A673 (cell line): ENCODE measurements around the gene BPI. TPM values are rescaled to one million over a fixed set of nuclear protein-coding genes. Genes with fewer than 3 reads are reported as not detected.

Experiments used
- BruUV-seq: library from RNA; stranded (reverse); fragments of 400-500 nt; replicated peaks from 2 replicates; lab custom pipeline; 2021; lab: Mats Ljungman, UMichigan
- CTCF ChIA-PET: fragments of 300-600 bp; sonication (Branson Sonifier 250); formaldehyde crosslinking; loops from one replicate; lab custom pipeline; 2022; ENCODE audit warnings: antibody characterized with exemption; lab: Charles Lee
- POLR2A ChIA-PET: fragments of 300-600 bp; sonication (Branson Sonifier 250); formaldehyde crosslinking; loops from one replicate; lab custom pipeline; 2022; ENCODE audit warnings: antibody characterized with exemption; ENCODE audit not compliant: low non-redundant PET; lab: Charles Lee
- DNase-seq: peaks from one replicate; pipeline ENCODE4 v3.0.0-alpha.2; 2015; ENCODE audit warnings: low spot score
- H3K27ac ChIP-seq: fragments of 200-600 bp; sonication (generic); 2 replicates; pipeline ENCODE4 v1.5.1; 2016; ENCODE audit warnings: mixed run types, low read depth, mild to moderate bottlenecking, mixed read lengths, antibody characterized with exemption, low read length; ENCODE audit not compliant: poor library complexity, severe bottlenecking
- H3K27me3 ChIP-seq: fragments of 200-600 bp; sonication (generic); replicated peaks from 2 replicates; pipeline ENCODE4 v1.6.1; 2017; ENCODE audit warnings: mixed run types, low read depth, mild to moderate bottlenecking, mixed read lengths, antibody characterized with exemption, low read length; ENCODE audit not compliant: insufficient read depth, poor library complexity
- H3K36me3 ChIP-seq: fragments of 200-600 bp; sonication (generic); 2 replicates; pipeline ENCODE4 v1.6.1; 2016; ENCODE audit warnings: mixed run types, mild to moderate bottlenecking, mixed read lengths, antibody characterized with exemption, low read length; ENCODE audit not compliant: insufficient read depth, poor library complexity, severe bottlenecking
- H3K4me1 ChIP-seq: fragments of 200-600 bp; sonication (generic); 2 replicates; pipeline ENCODE4 v1.6.1; 2017; ENCODE audit warnings: mixed run types, mild to moderate bottlenecking, mixed read lengths, antibody characterized with exemption, low read length; ENCODE audit not compliant: insufficient read depth, poor library complexity, severe bottlenecking
- H3K4me3 ChIP-seq: fragments of 200-600 bp; sonication (generic); 2 replicates; pipeline ENCODE4 v1.5.1; 2016; ENCODE audit warnings: low read depth, mixed run types, mild to moderate bottlenecking, mixed read lengths, low read length; ENCODE audit not compliant: poor library complexity, severe bottlenecking
- H3K9me3 ChIP-seq: fragments of 200-600 bp; sonication (generic); 2 replicates; pipeline ENCODE4 v1.6.1; 2016; ENCODE audit warnings: mixed run types, low read depth, mild to moderate bottlenecking, mixed read lengths, antibody characterized with exemption, low read length; ENCODE audit not compliant: poor library complexity, severe bottlenecking
- CTCF ChIP-seq: fragments of 300-800, 200-600 bp; sonication (generic); conservative IDR thresholded peaks from 2 replicates; pipeline ENCODE4 v1.5.1; 2017; ENCODE audit warnings: low read depth, mild to moderate bottlenecking, antibody characterized with exemption, low read length, moderate library complexity, mixed read lengths
- EZH2 ChIP-seq: fragments of 200-600 bp; sonication (generic); IDR thresholded peaks from 2 replicates; pipeline ENCODE4 v1.6.1; 2017; ENCODE audit warnings: borderline replicate concordance, low read depth, mild to moderate bottlenecking, mixed read lengths, antibody characterized with exemption, low read length; ENCODE audit not compliant: poor library complexity, severe bottlenecking
- intact Hi-C: fragments of 100-400 bp; cut with micrococcal nuclease; formaldehyde crosslinking; loops from one replicate; pipeline ENCODE4 v1.10.0; 2022; ENCODE audit not compliant: unreplicated experiment
- total RNA-seq: library from RNA; stranded (reverse); gene quantifications from 2 replicates; pipeline ENCODE4 v1.2.3, GENCODE V29; 2021

Gene BPI
- total RNA-seq, 1 experiment from 2014 or later: not detected

GRCh38 chr20:38334016-38334415, 30.1 kb downstream of the BPI start:
- POLR2A ChIA-PET: no interaction called here
- H3K4me3 ChIP-seq: no peak overlapping the region
- no peak for TF ChIP-seq CTCF
- TF ChIP-seq EZH2: no peak

GRCh38 chr20:38336726-38337125, 32.8 kb downstream of the BPI start:
- intact Hi-C loops: no loop called here
- no peak for DNase-seq
- Histone ChIP-seq H3K27me3 (peaks cover 28% of the 10 kb centered on the region), H3K36me3 (no peaks in the 10 kb centered on the region), H3K9me3 (peaks cover 6% of the 10 kb centered on the region), H3K4me1 (no peaks in the 10 kb centered on the region), H3K4me3 (no peak overlapping the region), H3K27ac (no peak overlapping the region)
- POLR2A ChIA-PET: no interaction called here
- CTCF ChIA-PET: no interaction called here
- no TSS peak for BruUV-seq
- TF ChIP-seq CTCF (no peak), EZH2 (no peak)

More at GRCh38 chr20:38334016-38334415, 30.1 kb downstream of the BPI start:
- intact Hi-C loops: no loop called here
- Histone ChIP-seq H3K36me3 (no peaks in the 10 kb centered on the region), H3K27ac (no peak overlapping the region), H3K9me3 (peaks cover 6% of the 10 kb centered on the region), H3K4me1 (no peaks in the 10 kb centered on the region), H3K27me3 (peaks cover 29% of the 10 kb centered on the region)
- CTCF ChIA-PET: no interaction called here
- DNase-seq: no peak
- BruUV-seq: no TSS peak

GRCh38 chr20:38337561-38338140, 33.7 kb downstream of the BPI start:
- intact Hi-C loops: no loop called here
- Histone ChIP-seq H3K36me3 (no peaks in the 10 kb centered on the region), H3K27ac (no peak overlapping the region), H3K9me3 (peaks cover 6% of the 10 kb centered on the region), H3K4me1 (no peaks in the 10 kb centered on the region), H3K4me3 (no peak overlapping the region), H3K27me3 (peaks cover 22% of the 10 kb centered on the region)
- DNase-seq: peak; percentile 21
- ChIA-PET CTCF (no interaction called here), POLR2A (no interaction called here)
- no TSS peak for BruUV-seq
- TF ChIP-seq EZH2 (no peak), CTCF (peak; percentile 49)
